A673 (cell line): Measurements from ENCODE around the gene RALBP1. TPM values are rescaled to one million over a fixed set of nuclear protein-coding genes. Genes with fewer than 3 reads are reported as not detected.

Experiments
- BruUV-seq: library from RNA; stranded (reverse); fragments of 400-500 nt; replicated peaks from 2 replicates; lab custom pipeline; 2021; lab: Mats Ljungman, UMichigan
- CTCF ChIA-PET: fragments of 300-600 bp; sonication (Branson Sonifier 250); formaldehyde crosslinking; loops from one replicate; lab custom pipeline; 2022; ENCODE audit warnings: antibody characterized with exemption; lab: Charles Lee
- POLR2A ChIA-PET: fragments of 300-600 bp; sonication (Branson Sonifier 250); formaldehyde crosslinking; loops from one replicate; lab custom pipeline; 2022; ENCODE audit warnings: antibody characterized with exemption; ENCODE audit not compliant: low non-redundant PET; lab: Charles Lee
- DNase-seq: peaks from one replicate; pipeline ENCODE4 v3.0.0-alpha.2; 2015; ENCODE audit warnings: low spot score
- H3K27ac ChIP-seq: fragments of 200-600 bp; sonication (generic); 2 replicates; pipeline ENCODE4 v1.5.1; 2016; ENCODE audit warnings: mixed run types, low read depth, mild to moderate bottlenecking, mixed read lengths, antibody characterized with exemption, low read length; ENCODE audit not compliant: poor library complexity, severe bottlenecking
- H3K27me3 ChIP-seq: fragments of 200-600 bp; sonication (generic); replicated peaks from 2 replicates; pipeline ENCODE4 v1.6.1; 2017; ENCODE audit warnings: mixed run types, low read depth, mild to moderate bottlenecking, mixed read lengths, antibody characterized with exemption, low read length; ENCODE audit not compliant: insufficient read depth, poor library complexity
- H3K36me3 ChIP-seq: fragments of 200-600 bp; sonication (generic); 2 replicates; pipeline ENCODE4 v1.6.1; 2016; ENCODE audit warnings: mixed run types, mild to moderate bottlenecking, mixed read lengths, antibody characterized with exemption, low read length; ENCODE audit not compliant: insufficient read depth, poor library complexity, severe bottlenecking
- H3K4me1 ChIP-seq: fragments of 200-600 bp; sonication (generic); 2 replicates; pipeline ENCODE4 v1.6.1; 2017; ENCODE audit warnings: mixed run types, mild to moderate bottlenecking, mixed read lengths, antibody characterized with exemption, low read length; ENCODE audit not compliant: insufficient read depth, poor library complexity, severe bottlenecking
- H3K4me3 ChIP-seq: fragments of 200-600 bp; sonication (generic); 2 replicates; pipeline ENCODE4 v1.5.1; 2016; ENCODE audit warnings: low read depth, mixed run types, mild to moderate bottlenecking, mixed read lengths, low read length; ENCODE audit not compliant: poor library complexity, severe bottlenecking
- H3K9me3 ChIP-seq: fragments of 200-600 bp; sonication (generic); 2 replicates; pipeline ENCODE4 v1.6.1; 2016; ENCODE audit warnings: mixed run types, low read depth, mild to moderate bottlenecking, mixed read lengths, antibody characterized with exemption, low read length; ENCODE audit not compliant: poor library complexity, severe bottlenecking
- EZH2 ChIP-seq: fragments of 200-600 bp; sonication (generic); IDR thresholded peaks from 2 replicates; pipeline ENCODE4 v1.6.1; 2017; ENCODE audit warnings: borderline replicate concordance, low read depth, mild to moderate bottlenecking, mixed read lengths, antibody characterized with exemption, low read length; ENCODE audit not compliant: poor library complexity, severe bottlenecking
- intact Hi-C: fragments of 100-400 bp; cut with micrococcal nuclease; formaldehyde crosslinking; loops from one replicate; pipeline ENCODE4 v1.10.0; 2022; ENCODE audit not compliant: unreplicated experiment
- total RNA-seq: library from RNA; stranded (reverse); gene quantifications from 2 replicates; pipeline ENCODE4 v1.2.3, GENCODE V29; 2021
- TF ChIP-seq, protein P1 (sequence below): fragments of 300-800, 200-600 bp; sonication (generic); conservative IDR thresholded peaks from 2 replicates; pipeline ENCODE4 v1.5.1; 2017; ENCODE audit warnings: low read depth, mild to moderate bottlenecking, antibody characterized with exemption, low read length, moderate library complexity, mixed read lengths

RALBP1 gene
- total RNA-seq, 1 experiment from 2014 or later = 53.5 TPM

DNA sequence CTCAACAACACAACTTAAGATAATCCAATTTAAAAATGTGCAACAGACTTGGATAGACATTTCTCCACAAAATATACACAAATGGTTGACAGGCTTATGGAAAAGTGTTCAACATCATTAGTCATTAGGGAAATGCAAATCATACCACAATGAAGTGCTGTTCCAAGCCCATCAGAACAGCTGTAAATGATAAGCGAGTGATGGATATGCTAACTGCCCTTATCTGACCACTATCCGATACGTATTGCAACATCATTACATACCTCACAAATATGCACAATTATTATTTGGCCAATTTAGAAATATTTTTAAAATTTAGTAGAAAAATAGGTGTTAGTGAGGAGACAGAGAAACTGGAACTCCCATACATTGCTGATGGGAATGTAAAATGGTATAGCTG is 76.9 kb downstream of the RALBP1 start:
- TF ChIP-seq EZH2 = no peak
- TF ChIP-seq, protein P1, sequence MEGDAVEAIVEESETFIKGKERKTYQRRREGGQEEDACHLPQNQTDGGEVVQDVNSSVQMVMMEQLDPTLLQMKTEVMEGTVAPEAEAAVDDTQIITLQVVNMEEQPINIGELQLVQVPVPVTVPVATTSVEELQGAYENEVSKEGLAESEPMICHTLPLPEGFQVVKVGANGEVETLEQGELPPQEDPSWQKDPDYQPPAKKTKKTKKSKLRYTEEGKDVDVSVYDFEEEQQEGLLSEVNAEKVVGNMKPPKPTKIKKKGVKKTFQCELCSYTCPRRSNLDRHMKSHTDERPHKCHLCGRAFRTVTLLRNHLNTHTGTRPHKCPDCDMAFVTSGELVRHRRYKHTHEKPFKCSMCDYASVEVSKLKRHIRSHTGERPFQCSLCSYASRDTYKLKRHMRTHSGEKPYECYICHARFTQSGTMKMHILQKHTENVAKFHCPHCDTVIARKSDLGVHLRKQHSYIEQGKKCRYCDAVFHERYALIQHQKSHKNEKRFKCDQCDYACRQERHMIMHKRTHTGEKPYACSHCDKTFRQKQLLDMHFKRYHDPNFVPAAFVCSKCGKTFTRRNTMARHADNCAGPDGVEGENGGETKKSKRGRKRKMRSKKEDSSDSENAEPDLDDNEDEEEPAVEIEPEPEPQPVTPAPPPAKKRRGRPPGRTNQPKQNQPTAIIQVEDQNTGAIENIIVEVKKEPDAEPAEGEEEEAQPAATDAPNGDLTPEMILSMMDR = no peak
- CTCF ChIA-PET = no interaction called here
- H3K27ac ChIP-seq = no peak overlapping the region
- peaks cover 68% of the 10 kb centered on the region for H3K36me3 ChIP-seq
- DNase-seq = no peak
- no peak overlapping the region for H3K4me3 ChIP-seq
- intact Hi-C loops = no loop called here
- H3K4me1 ChIP-seq = no peaks in the 10 kb centered on the region
- no TSS peak for BruUV-seq
- H3K27me3 ChIP-seq = no peaks in the 10 kb centered on the region
- peaks cover 3% of the 10 kb centered on the region for H3K9me3 ChIP-seq
- POLR2A ChIA-PET = no interaction called here

DNA sequence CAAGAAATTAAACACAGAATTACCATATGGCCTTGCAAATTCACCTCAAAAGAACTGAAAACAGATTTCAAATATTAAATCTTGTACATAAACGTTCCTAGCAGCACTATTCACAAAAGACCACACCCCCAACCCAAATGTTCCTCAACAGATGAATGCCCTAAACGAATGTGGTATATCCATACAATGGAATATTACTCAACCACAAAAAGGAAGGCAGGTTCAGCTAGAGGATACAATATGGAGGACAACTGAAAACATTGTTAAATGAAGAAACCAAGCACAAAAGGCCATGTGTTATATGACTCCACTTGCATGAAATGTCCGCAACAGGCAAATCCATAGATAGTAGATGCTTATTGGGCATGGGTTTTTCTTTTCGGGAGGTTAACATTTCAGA is 77.3 kb downstream of the RALBP1 start:
- Histone ChIP-seq H3K36me3 (peaks cover 64% of the 10 kb centered on the region), H3K4me1 (no peaks in the 10 kb centered on the region), H3K9me3 (peaks cover 3% of the 10 kb centered on the region), H3K27me3 (no peaks in the 10 kb centered on the region), H3K4me3 (no peak overlapping the region), H3K27ac (no peak overlapping the region)
- POLR2A ChIA-PET = no interaction called here
- no peak for TF ChIP-seq EZH2
- TF ChIP-seq, protein P1 = no peak
- intact Hi-C loops = no loop called here
- DNase-seq = no peak
- CTCF ChIA-PET = no interaction called here
- BruUV-seq = no TSS peak

- POLR2A ChIA-PET = no interaction called here
- DNase-seq = no peak
Observed at GRCh38 chr18:9557250-9557943, 82.1 kb downstream of the RALBP1 start.

More at GRCh38 chr18:9557250-9557943, 82.1 kb downstream of the RALBP1 start:
- Histone ChIP-seq H3K36me3 (peaks cover 48% of the 10 kb centered on the region), H3K4me3 (no peak overlapping the region), H3K27me3 (no peaks in the 10 kb centered on the region), H3K27ac (no peak overlapping the region), H3K4me1 (no peaks in the 10 kb centered on the region), H3K9me3 (peaks cover 3% of the 10 kb centered on the region)
- BruUV-seq = no TSS peak
- CTCF ChIA-PET = no interaction called here
- intact Hi-C loops = no loop called here
- TF ChIP-seq, protein P1 = no peak
- TF ChIP-seq EZH2 = no peak
